IPS-20b (cell line): ENCODE measurements around the gene KCNIP3.

Experiments used
- H3K27ac ChIP-seq: one replicate; pipeline ENCODE4 v1.5.1; 2013; ENCODE audit warnings: low read length
- H3K27me3 ChIP-seq: 2 replicates; pipeline ENCODE4 v1.6.1; 2013; ENCODE audit warnings: mild to moderate bottlenecking, low read length, inconsistent platforms; ENCODE audit not compliant: insufficient read depth
- H3K36me3 ChIP-seq: 2 replicates; pipeline ENCODE4 v1.6.1; 2013; ENCODE audit warnings: low read depth, mild to moderate bottlenecking, inconsistent platforms, low read length, moderate library complexity; ENCODE audit not compliant: insufficient read depth
- H3K4me1 ChIP-seq: 2 replicates; pipeline ENCODE4 v1.6.1; 2013; ENCODE audit warnings: mild to moderate bottlenecking, control low read depth, inconsistent platforms, low read length, moderate library complexity; ENCODE audit not compliant: insufficient read depth
- H3K4me3 ChIP-seq: 2 replicates; pipeline ENCODE4 v1.5.1; 2013; ENCODE audit warnings: mild to moderate bottlenecking, low read length, inconsistent platforms
- H3K9ac ChIP-seq: 2 replicates; pipeline ENCODE4 v1.6.1; 2013; ENCODE audit warnings: low read depth, mild to moderate bottlenecking, inconsistent platforms, low read length, moderate library complexity
- H3K9me3 ChIP-seq: 2 replicates; pipeline ENCODE4 v1.6.1; 2013; ENCODE audit warnings: mild to moderate bottlenecking, low read depth, low read length, inconsistent platforms; ENCODE audit not compliant: insufficient read depth

The KCNIP3 gene

GRCh38 chr2:95328358-95329125 is 31.4 kb downstream of the KCNIP3 start:
- Histone ChIP-seq H3K4me3 (no peak overlapping the region), H3K36me3 (no peaks in the 10 kb centered on the region), H3K4me1 (no peaks in the 10 kb centered on the region), H3K27ac (no peak overlapping the region), H3K27me3 (no peaks in the 10 kb centered on the region), H3K9ac (no peak overlapping the region), H3K9me3 (no peaks in the 10 kb centered on the region)

GRCh38 chr2:95329401-95329800 is 32.3 kb downstream of the KCNIP3 start:
- Histone ChIP-seq H3K4me3 (no peak overlapping the region), H3K36me3 (no peaks in the 10 kb centered on the region), H3K9ac (no peak overlapping the region), H3K9me3 (no peaks in the 10 kb centered on the region), H3K4me1 (no peaks in the 10 kb centered on the region), H3K27ac (no peak overlapping the region), H3K27me3 (no peaks in the 10 kb centered on the region)

GRCh38 chr2:95329891-95330793 is 33.0 kb downstream of the KCNIP3 start:
- no peaks in the 10 kb centered on the region for H3K4me1 ChIP-seq
- H3K36me3 ChIP-seq: no peaks in the 10 kb centered on the region
- H3K9ac ChIP-seq: no peak overlapping the region
- no peak overlapping the region for H3K4me3 ChIP-seq
- H3K27ac ChIP-seq: no peak overlapping the region
- no peaks in the 10 kb centered on the region for H3K9me3 ChIP-seq
- H3K27me3 ChIP-seq: no peaks in the 10 kb centered on the region

- Histone ChIP-seq H3K27ac (no peak overlapping the region), H3K9me3 (no peaks in the 10 kb centered on the region), H3K4me3 (no peak overlapping the region), H3K36me3 (no peaks in the 10 kb centered on the region), H3K27me3 (no peaks in the 10 kb centered on the region), H3K9ac (no peak overlapping the region), H3K4me1 (no peaks in the 10 kb centered on the region)
Observed at GRCh38 chr2:95330794-95331338, 33.7 kb downstream of the KCNIP3 start.

GRCh38 chr2:95331606-95332005 is 34.5 kb downstream of the KCNIP3 start:
- Histone ChIP-seq H3K27ac (no peak overlapping the region), H3K4me3 (no peak overlapping the region), H3K9me3 (no peaks in the 10 kb centered on the region), H3K9ac (no peak overlapping the region), H3K36me3 (no peaks in the 10 kb centered on the region), H3K4me1 (no peaks in the 10 kb centered on the region), H3K27me3 (peaks cover 2% of the 10 kb centered on the region)

GRCh38 chr2:95332036-95332435 is 34.9 kb downstream of the KCNIP3 start:
- H3K4me3 ChIP-seq: no peak overlapping the region
- no peaks in the 10 kb centered on the region for H3K36me3 ChIP-seq
- H3K9me3 ChIP-seq: no peaks in the 10 kb centered on the region
- H3K9ac ChIP-seq: no peak overlapping the region
- H3K27ac ChIP-seq: no peak overlapping the region
- H3K27me3 ChIP-seq: peaks cover 3% of the 10 kb centered on the region
- no peaks in the 10 kb centered on the region for H3K4me1 ChIP-seq

- H3K4me3 ChIP-seq: no peak overlapping the region
Observed at GRCh38 chr2:95333056-95333455, 35.9 kb downstream of the KCNIP3 start.

GRCh38 chr2:95333888-95334338 is 36.8 kb downstream of the KCNIP3 start:
- Histone ChIP-seq H3K9ac (no peak overlapping the region), H3K36me3 (no peaks in the 10 kb centered on the region), H3K9me3 (no peaks in the 10 kb centered on the region), H3K4me3 (no peak overlapping the region), H3K27ac (no peak overlapping the region), H3K27me3 (peaks cover 3% of the 10 kb centered on the region), H3K4me1 (no peaks in the 10 kb centered on the region)

More at GRCh38 chr2:95333056-95333455, 35.9 kb downstream of the KCNIP3 start:
- Histone ChIP-seq H3K9me3 (no peaks in the 10 kb centered on the region), H3K27me3 (peaks cover 3% of the 10 kb centered on the region), H3K27ac (no peak overlapping the region), H3K36me3 (no peaks in the 10 kb centered on the region), H3K9ac (no peak overlapping the region), H3K4me1 (no peaks in the 10 kb centered on the region)

GRCh38 chr2:95334916-95335641 is 37.9 kb downstream of the KCNIP3 start:
- H3K36me3 ChIP-seq: no peaks in the 10 kb centered on the region
- no peaks in the 10 kb centered on the region for H3K9me3 ChIP-seq
- H3K4me1 ChIP-seq: no peaks in the 10 kb centered on the region
- H3K4me3 ChIP-seq: no peak overlapping the region
- peaks cover 3% of the 10 kb centered on the region for H3K27me3 ChIP-seq
- H3K27ac ChIP-seq: no peak overlapping the region
- H3K9ac ChIP-seq: no peak overlapping the region

- Histone ChIP-seq H3K27ac (no peak overlapping the region), H3K27me3 (peaks cover 15% of the 10 kb centered on the region), H3K36me3 (no peaks in the 10 kb centered on the region), H3K4me1 (no peaks in the 10 kb centered on the region), H3K4me3 (no peak overlapping the region), H3K9me3 (no peaks in the 10 kb centered on the region), H3K9ac (no peak overlapping the region)
Observed at GRCh38 chr2:95336406-95336805, 39.3 kb downstream of the KCNIP3 start.

- peaks cover 30% of the 10 kb centered on the region for H3K27me3 ChIP-seq
- no peaks in the 10 kb centered on the region for H3K36me3 ChIP-seq
- no peak overlapping the region for H3K27ac ChIP-seq
- no peak overlapping the region for H3K4me3 ChIP-seq
- H3K9ac ChIP-seq: no peak overlapping the region
- H3K4me1 ChIP-seq: no peaks in the 10 kb centered on the region
- no peaks in the 10 kb centered on the region for H3K9me3 ChIP-seq
Observed at GRCh38 chr2:95337829-95338228, 40.7 kb downstream of the KCNIP3 start.
